GM23338 (cell line): ENCODE data around the gene ITPR2. TPM values are rescaled to one million over a fixed set of nuclear protein-coding genes. Genes with fewer than 3 reads are reported as not detected.
A peak's percentile ranks its signal among the peaks of the same experiment; 100 is the strongest.

Experiments
- ATAC-seq: fragments of 200-7000 bp; cut with Tn5 transposase; 3 replicates; pipeline ENCODE4 v1.9.1; 2020
- DNase-seq: peaks from one replicate; pipeline ENCODE4 v3.0.0-alpha.2; 2015; ENCODE audit warnings: low spot score
- H2AFZ ChIP-seq: fragments of 200-600 bp; sonication (generic); 2 replicates; pipeline ENCODE4 v1.8.0; 2016; ENCODE audit warnings: antibody characterized with exemption, mild to moderate bottlenecking, moderate library complexity
- H3F3A ChIP-seq: fragments of 200-600 bp; sonication (generic); replicated peaks from 2 replicates; pipeline ENCODE4 v1.8.0; 2017; ENCODE audit warnings: antibody characterized with exemption, mixed run types, low read depth
- H3K27ac ChIP-seq: fragments of 200-600 bp; sonication (generic); 2 replicates; pipeline ENCODE4 v1.6.1; 2016; ENCODE audit warnings: low read depth
- H3K27me3 ChIP-seq: fragments of 200-600 bp; sonication (generic); 2 replicates; pipeline ENCODE4 v1.8.0; 2016; ENCODE audit warnings: mild to moderate bottlenecking, mixed run types, moderate library complexity; ENCODE audit not compliant: insufficient read depth
- H3K36me3 ChIP-seq: fragments of 200-600 bp; sonication (generic); 2 replicates; pipeline ENCODE4 v1.8.0; 2016; ENCODE audit warnings: mild to moderate bottlenecking; ENCODE audit not compliant: insufficient read depth
- H3K4me1 ChIP-seq: fragments of 200-600 bp; sonication (generic); 2 replicates; pipeline ENCODE4 v1.8.0; 2016; ENCODE audit warnings: mild to moderate bottlenecking, moderate library complexity; ENCODE audit not compliant: insufficient read depth
- H3K4me2 ChIP-seq: fragments of 200-600 bp; sonication (generic); 2 replicates; pipeline ENCODE4 v1.7.1; 2017; ENCODE audit warnings: mixed run types
- H3K4me3 ChIP-seq: fragments of 200-600 bp; sonication (generic); 2 replicates; pipeline ENCODE4 v1.6.1; 2016; ENCODE audit warnings: mixed run types
- H3K79me2 ChIP-seq: fragments of 200-600 bp; sonication (generic); replicated peaks from 2 replicates; pipeline ENCODE4 v1.8.0; 2017; ENCODE audit warnings: mild to moderate bottlenecking; ENCODE audit not compliant: insufficient read depth
- H3K9me2 ChIP-seq: fragments of 200-600 bp; sonication (generic); 2 replicates; pipeline ENCODE4 v1.8.0; 2017; ENCODE audit not compliant: insufficient read depth
- H4K20me1 ChIP-seq: fragments of 200-600 bp; sonication (generic); replicated peaks from 2 replicates; pipeline ENCODE4 v1.8.0; 2017; ENCODE audit warnings: mild to moderate bottlenecking; ENCODE audit not compliant: insufficient read depth
- H3K27ac Mint-ChIP-seq: 2 replicates; pipeline ENCODE4 v1.8.0; 2020; ENCODE audit warnings: inconsistent platforms, mild to moderate bottlenecking, moderate library complexity, mixed read lengths
- H3K27me3 Mint-ChIP-seq: 3 replicates; pipeline ENCODE4 v1.8.0; 2022; ENCODE audit warnings: low read depth, mild to moderate bottlenecking, moderate library complexity, mixed read lengths, inconsistent platforms; ENCODE audit not compliant: insufficient read depth, poor library complexity
- H3K36me3 Mint-ChIP-seq: 3 replicates; pipeline ENCODE4 v1.8.0; 2021; ENCODE audit warnings: low read depth, mild to moderate bottlenecking, inconsistent platforms, moderate library complexity, mixed read lengths
- H3K4me1 Mint-ChIP-seq: 3 replicates; pipeline ENCODE4 v1.8.0; 2020; ENCODE audit warnings: mild to moderate bottlenecking, inconsistent platforms, mixed read lengths
- H3K4me3 Mint-ChIP-seq: 3 replicates; pipeline ENCODE4 v1.8.0; 2021; ENCODE audit warnings: moderate library complexity, mild to moderate bottlenecking, inconsistent platforms, mixed read lengths
- H3K9me3 Mint-ChIP-seq: 3 replicates; pipeline ENCODE4 v1.8.0; 2020; ENCODE audit warnings: moderate library complexity, mild to moderate bottlenecking, inconsistent platforms, mixed read lengths
- CREB1 ChIP-seq: fragments of 250-450 bp; sonication (Bioruptor Pico); IDR thresholded peaks from 2 replicates; pipeline ENCODE4 v1.5.0; 2020; ENCODE audit warnings: low read depth, mild to moderate bottlenecking, moderate library complexity
- CTCF ChIP-seq, 2 experiments: fragments of 200-600 bp in 1 of 2; sonication (generic) in 1 of 2; conservative IDR thresholded peaks; 2 replicates each; pipeline versions ENCODE4 v1.5.1 to v1.6.1; 2016 to 2017; ENCODE audit warnings: antibody characterized with exemption in 2 of 2, low read depth in 2 of 2, mild to moderate bottlenecking in 2 of 2, moderate library complexity in 1 of 2
- EZH2 ChIP-seq: fragments of 200-600 bp; sonication (generic); IDR thresholded peaks from one replicate; pipeline ENCODE4 v1.8.0; 2017; ENCODE audit warnings: antibody characterized with exemption, mild to moderate bottlenecking, low read depth; ENCODE audit not compliant: unreplicated experiment
- EZH2phosphoT487 ChIP-seq: fragments of 200-600 bp; sonication (generic); IDR thresholded peaks from one replicate; pipeline ENCODE4 v1.8.1; 2018; ENCODE audit warnings: antibody characterized with exemption; ENCODE audit not compliant: unreplicated experiment
- NANOG ChIP-seq: IDR thresholded peaks from 2 replicates; pipeline ENCODE4 v1.6.1; 2016; ENCODE audit warnings: antibody characterized with exemption, borderline replicate concordance
- REST ChIP-seq: IDR thresholded peaks from one replicate; pipeline ENCODE4 v1.6.1; 2018; ENCODE audit warnings: antibody characterized with exemption; ENCODE audit not compliant: unreplicated experiment
- STAT1 ChIP-seq: IDR thresholded peaks from one replicate; pipeline ENCODE4 v1.6.1; 2016; ENCODE audit warnings: antibody characterized with exemption; ENCODE audit not compliant: unreplicated experiment
- ZNF462 ChIP-seq: fragments of 250-450 bp; sonication (Bioruptor Pico); IDR thresholded peaks from 2 replicates; pipeline ENCODE4 v1.5.0; 2020; ENCODE audit warnings: mild to moderate bottlenecking, moderate library complexity
- polyA plus RNA-seq: library from polyadenylated mRNA; unstranded; fragments of >200 nt; fragmentation: Nextera tagmentation; extraction: Ambion mirVana; gene quantifications from 2 replicates; pipeline ENCODE4 v1.2.1, GENCODE V29; 2016
- total RNA-seq: library from RNA; depleted of rRNA; stranded (reverse); fragments of >200 nt; shearing (Covaris generic); gene quantifications from 2 replicates; pipeline ENCODE4 v1.2.3, GENCODE V29; 2014
- TF ChIP-seq, protein P1 (sequence below): IDR thresholded peaks from 2 replicates; pipeline ENCODE4 v1.6.1; 2016; ENCODE audit warnings: antibody characterized with exemption

The ITPR2 gene
- total and polyA plus RNA-seq, 2 experiments from 2014 or later, result 44.5 to 65.2 TPM

DNA sequence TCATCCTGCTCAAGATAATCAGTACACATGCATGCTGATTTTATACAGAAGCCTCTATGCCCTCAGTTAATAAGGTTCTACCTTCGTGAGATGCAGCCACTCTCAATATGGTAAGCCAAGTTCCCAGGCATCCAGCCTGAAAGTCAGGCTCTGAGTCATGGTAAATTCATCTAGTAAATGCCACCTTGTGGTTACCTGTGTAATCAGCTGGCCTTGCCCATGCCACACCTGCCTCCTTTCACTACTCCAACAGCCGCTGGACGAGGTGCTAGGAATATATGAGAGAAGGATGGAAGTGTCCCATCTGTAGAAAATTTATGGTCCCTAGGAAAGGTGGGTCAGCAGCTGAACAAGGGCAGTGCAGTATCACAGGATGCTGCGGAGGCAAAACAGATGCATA is 430.3 kb downstream of the ITPR2 start:
- DNase-seq (peak; percentile 58), ATAC-seq (peak; percentile 92)
- Histone ChIP-seq H3K36me3 (peaks cover 3% of the 10 kb centered on the region; the same call in 1 of the 2 replicates), H3K9me2 (no peaks in the 10 kb centered on the region), H3K4me2 (no peak overlapping the region), H3K79me2 (no peaks in the 10 kb centered on the region), H3K27ac (no peak overlapping the region), H3K4me3 (no peak overlapping the region), H3F3A (no peaks in the 10 kb centered on the region), H3K27me3 (no peaks in the 10 kb centered on the region), H2AFZ (no peak overlapping the region), H4K20me1 (peaks cover 4% of the 10 kb centered on the region; the same call in 1 of the 2 replicates), H3K4me1 (no peaks in the 10 kb centered on the region)
- no peak overlapping the region for H3K4me3 Mint-ChIP-seq
- no peaks in the 10 kb centered on the region for H3K4me1 Mint-ChIP-seq
- TF ChIP-seq CTCF (conservative IDR thresholded peaks at IDR 0.05; ENCODE audit: low read depth in 2 of 2) (peak; percentile 39 to 52), EZH2phosphoT487 (no peak)
- no peaks in the 10 kb centered on the region for H3K36me3 Mint-ChIP-seq
- no peak overlapping the region for H3K27ac Mint-ChIP-seq
- no peaks in the 10 kb centered on the region for H3K9me3 Mint-ChIP-seq
- H3K27me3 Mint-ChIP-seq, result no peaks in the 10 kb centered on the region

DNA sequence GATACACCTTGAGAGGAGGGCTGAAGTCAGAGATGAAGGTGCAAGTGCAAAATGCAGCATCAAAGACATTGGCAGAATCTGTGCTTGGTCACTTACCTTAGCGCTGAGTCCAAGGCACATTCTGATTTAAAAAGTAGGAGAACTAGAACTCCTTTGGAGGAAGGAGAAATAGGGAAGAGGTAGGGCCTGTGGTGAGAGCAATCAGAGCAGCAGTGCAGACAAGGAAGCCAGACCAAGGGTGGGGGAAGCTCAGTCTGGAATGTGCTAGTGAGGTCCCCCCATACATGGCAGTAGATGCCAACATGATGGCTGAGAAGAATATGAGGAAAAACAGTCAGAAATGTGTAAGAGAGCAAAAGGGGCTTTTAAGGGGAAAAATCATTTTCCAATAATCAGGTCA is 431.1 kb downstream of the ITPR2 start:
- H3K27ac Mint-ChIP-seq, result no peak overlapping the region
- H3K4me1 Mint-ChIP-seq, result no peaks in the 10 kb centered on the region
- H3K4me3 ChIP-seq, result no peak overlapping the region
- H3K4me2 ChIP-seq, result no peak overlapping the region
- peaks cover 3% of the 10 kb centered on the region; the same call in 1 of the 2 replicates for H3K36me3 ChIP-seq
- no peaks in the 10 kb centered on the region for H3F3A ChIP-seq
- H3K27ac ChIP-seq, result no peak overlapping the region; the same call in 1 of the 2 replicates
- no peaks in the 10 kb centered on the region for H3K9me3 Mint-ChIP-seq
- ATAC-seq (no peak), DNase-seq (no peak)
- H3K4me1 ChIP-seq, result no peaks in the 10 kb centered on the region
- H3K79me2 ChIP-seq, result no peaks in the 10 kb centered on the region
- no peaks in the 10 kb centered on the region for H3K9me2 ChIP-seq
- no peaks in the 10 kb centered on the region for H3K27me3 Mint-ChIP-seq
- peaks cover 4% of the 10 kb centered on the region; the same call in 1 of the 2 replicates for H4K20me1 ChIP-seq
- H2AFZ ChIP-seq, result no peak overlapping the region
- no peak overlapping the region for H3K4me3 Mint-ChIP-seq
- H3K27me3 ChIP-seq, result no peaks in the 10 kb centered on the region
- no peaks in the 10 kb centered on the region for H3K36me3 Mint-ChIP-seq
- TF ChIP-seq EZH2phosphoT487, result no peak
- TF ChIP-seq CREB1 (CRISPR knock-in tag), result no peak
- no peak for TF ChIP-seq EZH2
- TF ChIP-seq NANOG, result no peak
- TF ChIP-seq REST, result no peak
- TF ChIP-seq STAT1, result no peak
- no peak for TF ChIP-seq ZNF462 (CRISPR knock-in tag)
- TF ChIP-seq, protein P1, sequence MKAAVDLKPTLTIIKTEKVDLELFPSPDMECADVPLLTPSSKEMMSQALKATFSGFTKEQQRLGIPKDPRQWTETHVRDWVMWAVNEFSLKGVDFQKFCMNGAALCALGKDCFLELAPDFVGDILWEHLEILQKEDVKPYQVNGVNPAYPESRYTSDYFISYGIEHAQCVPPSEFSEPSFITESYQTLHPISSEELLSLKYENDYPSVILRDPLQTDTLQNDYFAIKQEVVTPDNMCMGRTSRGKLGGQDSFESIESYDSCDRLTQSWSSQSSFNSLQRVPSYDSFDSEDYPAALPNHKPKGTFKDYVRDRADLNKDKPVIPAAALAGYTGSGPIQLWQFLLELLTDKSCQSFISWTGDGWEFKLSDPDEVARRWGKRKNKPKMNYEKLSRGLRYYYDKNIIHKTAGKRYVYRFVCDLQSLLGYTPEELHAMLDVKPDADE, result no peak
